Omental fat pad (tissue), 4 donors: Measurements from ENCODE around the gene PPP1R12C. TPM values are rescaled to one million over a fixed set of nuclear protein-coding genes. Genes with fewer than 3 reads are reported as not detected.

Experiments used
- ATAC-seq: fragments of 150-250 bp; one replicate; pipeline ENCODE4 v1.9.1; 2016; ENCODE audit warnings: mild to moderate bottlenecking, moderate library complexity; ENCODE audit not compliant: low FRiP score
- DNase-seq: peaks from one replicate; pipeline ENCODE4 v3.0.0-alpha.2; 2019; ENCODE audit warnings: low spot score
- total RNA-seq, 4 donors: library from RNA; depleted of rRNA; stranded (reverse); fragments of >200 nt; gene quantifications; one replicate each; pipeline ENCODE4 v1.1.0, GENCODE V29; 2016
- TF ChIP-seq, protein P1 (sequence below), 3 donors: fragments of 450-650 bp; IDR thresholded peaks; one replicate each; pipeline ENCODE4 v1.5.1; 2016 to 2017; ENCODE audit warnings: antibody characterized with exemption in 3 of 3, mild to moderate bottlenecking in 3 of 3, moderate library complexity in 2 of 3

The PPP1R12C gene
- total RNA-seq, 4 donors from 2014 or later: 59.9 to 127 (median 107) TPM

DNA sequence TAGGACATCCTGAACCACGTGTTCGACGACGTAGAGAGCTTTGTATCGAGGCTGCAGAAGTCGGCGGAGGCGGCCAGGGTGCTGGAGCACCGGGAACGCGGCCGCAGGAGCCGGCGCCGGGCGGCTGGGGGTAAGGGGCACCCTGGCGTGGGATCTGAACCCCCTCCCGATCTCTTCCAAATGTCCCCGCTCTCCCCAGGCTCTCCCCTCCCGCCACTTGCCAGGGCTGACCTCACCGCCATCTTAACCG lies 35.7 kb downstream of the PPP1R12C start:
- TF ChIP-seq, protein P1, sequence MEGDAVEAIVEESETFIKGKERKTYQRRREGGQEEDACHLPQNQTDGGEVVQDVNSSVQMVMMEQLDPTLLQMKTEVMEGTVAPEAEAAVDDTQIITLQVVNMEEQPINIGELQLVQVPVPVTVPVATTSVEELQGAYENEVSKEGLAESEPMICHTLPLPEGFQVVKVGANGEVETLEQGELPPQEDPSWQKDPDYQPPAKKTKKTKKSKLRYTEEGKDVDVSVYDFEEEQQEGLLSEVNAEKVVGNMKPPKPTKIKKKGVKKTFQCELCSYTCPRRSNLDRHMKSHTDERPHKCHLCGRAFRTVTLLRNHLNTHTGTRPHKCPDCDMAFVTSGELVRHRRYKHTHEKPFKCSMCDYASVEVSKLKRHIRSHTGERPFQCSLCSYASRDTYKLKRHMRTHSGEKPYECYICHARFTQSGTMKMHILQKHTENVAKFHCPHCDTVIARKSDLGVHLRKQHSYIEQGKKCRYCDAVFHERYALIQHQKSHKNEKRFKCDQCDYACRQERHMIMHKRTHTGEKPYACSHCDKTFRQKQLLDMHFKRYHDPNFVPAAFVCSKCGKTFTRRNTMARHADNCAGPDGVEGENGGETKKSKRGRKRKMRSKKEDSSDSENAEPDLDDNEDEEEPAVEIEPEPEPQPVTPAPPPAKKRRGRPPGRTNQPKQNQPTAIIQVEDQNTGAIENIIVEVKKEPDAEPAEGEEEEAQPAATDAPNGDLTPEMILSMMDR (IDR thresholded peaks at IDR 0.05): no peak
- ATAC-seq (no peak), DNase-seq (no peak)

DNA sequence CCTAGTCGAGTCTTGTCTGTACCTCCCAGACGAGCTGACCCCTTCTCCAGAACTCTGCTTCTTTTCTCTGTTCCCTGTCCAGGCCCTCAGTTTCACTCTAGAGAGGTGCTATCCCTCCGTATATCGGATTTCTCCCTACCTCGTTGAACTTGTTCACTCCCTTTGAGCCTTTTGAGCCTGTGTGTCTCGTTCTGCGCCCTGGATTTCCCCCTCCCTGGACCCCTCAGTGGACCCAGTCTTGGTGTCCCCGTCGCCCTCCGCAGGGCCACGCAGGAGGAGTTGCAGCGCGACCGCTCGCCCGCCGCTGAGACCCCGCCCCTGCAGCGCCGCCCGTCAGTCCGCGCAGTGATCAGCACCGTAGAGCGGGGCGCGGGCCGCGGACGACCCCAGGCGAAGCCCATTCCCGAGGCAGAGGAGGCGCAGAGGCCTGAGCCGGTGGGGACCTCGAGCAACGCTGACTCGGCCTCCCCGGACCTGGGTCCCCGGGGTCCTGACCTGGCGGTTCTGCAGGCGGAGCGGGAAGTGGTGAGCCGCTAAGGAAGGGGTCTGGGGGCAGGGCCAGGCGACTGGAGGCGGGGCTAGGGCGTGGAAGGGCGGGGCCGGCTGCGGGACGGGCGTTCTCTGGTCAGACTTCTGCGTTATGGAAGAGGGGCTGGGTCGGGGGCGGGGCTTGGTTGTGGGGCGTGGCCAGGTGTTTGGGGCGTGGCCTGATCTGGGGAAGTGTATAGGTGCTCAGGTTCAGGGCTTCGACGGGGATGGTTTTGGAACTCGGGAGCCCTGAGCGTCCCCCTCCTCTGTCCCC lies 36.3 kb downstream of the PPP1R12C start:
- TF ChIP-seq, protein P1 (IDR thresholded peaks at IDR 0.05): no peak
- DNase-seq (no peak), ATAC-seq (no peak)

DNA sequence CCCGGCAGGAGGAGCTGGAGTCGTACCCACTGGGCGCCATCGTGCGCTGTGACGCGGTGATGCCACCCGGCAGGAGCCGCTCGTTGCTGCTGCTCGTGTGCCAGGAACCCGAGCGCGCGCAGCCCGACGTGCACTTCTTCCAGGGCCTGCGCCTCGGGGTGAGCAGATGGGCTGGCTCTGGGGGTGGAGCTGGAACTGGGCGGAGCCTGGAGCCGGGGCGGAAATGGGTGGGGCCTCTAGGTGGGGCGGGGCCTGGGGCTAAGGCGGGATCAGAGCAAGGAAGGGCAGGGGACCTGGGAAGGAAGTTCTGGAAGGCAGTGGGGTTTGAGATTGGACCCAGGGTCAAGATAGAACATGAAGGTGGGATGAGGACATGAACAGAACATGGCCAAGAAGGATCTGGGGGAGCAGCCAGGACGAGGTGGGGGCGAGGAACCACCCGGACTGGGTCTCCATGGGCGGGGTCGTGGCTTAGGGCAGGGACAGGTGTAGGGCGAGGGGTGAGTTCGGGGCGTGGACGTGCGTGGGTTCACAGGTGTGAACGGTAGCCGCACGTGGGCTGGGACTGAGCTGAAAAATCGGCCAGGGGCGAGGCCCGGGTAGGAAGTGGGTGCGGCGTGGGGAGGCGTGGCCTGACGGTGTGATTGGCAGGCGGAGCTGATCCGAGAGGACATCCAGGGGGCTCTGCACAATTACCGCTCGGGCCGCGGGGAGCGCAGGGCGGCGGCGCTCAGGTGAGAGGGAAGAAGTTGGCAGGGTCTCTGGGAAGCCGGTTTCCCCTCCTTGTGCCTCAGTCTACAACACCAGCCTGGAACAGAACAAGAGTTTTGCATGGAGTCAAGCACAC lies 37.1 kb downstream of the PPP1R12C start:
- TF ChIP-seq, protein P1 (IDR thresholded peaks at IDR 0.05): no peak
- DNase-seq (no peak), ATAC-seq (peak; percentile 28)

DNA sequence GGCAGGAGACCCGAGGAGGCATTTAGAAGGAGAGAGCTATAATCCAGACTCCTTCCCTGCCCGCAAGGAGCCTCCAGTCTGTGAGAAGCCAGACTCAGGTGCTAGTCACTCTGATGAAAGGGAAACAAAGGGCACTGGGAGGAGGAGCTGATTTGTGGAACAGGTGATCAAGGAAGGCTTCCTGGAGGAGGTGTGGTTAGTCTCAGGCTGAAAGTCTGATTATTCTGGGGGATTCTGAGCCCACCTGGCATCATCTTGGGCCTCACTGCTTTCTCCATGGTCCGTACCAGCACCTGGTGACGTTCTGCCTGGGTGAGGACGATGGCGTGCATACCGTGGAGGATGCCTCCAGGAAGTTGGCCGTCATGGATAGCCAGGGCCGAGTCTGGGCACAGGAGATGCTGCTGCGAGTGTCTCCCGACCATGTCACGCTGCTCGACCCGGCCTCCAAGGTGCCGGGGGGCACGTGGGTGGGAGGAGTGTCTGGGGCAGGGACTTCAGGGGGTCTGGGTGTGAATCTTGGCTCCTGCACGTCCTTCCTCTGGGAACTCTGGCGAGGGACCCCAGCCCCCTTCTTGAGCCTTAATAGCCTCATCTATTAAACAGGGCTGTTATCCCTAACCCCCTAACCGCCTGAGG lies 37.9 kb downstream of the PPP1R12C start:
- ATAC-seq (no peak), DNase-seq (no peak)
- TF ChIP-seq, protein P1 (IDR thresholded peaks at IDR 0.05): no peak

DNA sequence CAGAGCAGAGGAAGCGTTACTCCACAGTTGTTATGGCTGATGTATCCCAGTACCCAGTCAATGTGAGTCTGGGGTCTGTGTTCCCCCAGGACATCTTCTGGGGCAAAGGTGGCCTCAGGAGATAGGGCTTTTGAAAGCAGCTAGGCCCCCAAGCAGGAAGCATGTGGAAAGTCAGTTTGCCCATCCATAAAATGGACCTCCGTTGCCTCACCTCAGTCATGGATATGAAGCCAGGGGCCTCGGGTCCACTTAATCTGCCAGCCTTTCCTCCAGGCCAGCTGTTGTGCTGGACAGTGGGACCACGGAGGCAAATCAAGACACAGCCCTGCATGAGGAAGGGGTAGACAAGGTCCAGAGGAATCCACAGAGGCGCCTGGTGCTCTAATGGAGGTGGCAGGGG lies 38.4 kb downstream of the PPP1R12C start:
- DNase-seq (no peak), ATAC-seq (no peak)
- TF ChIP-seq, protein P1 (IDR thresholded peaks at IDR 0.05): no peak

DNA sequence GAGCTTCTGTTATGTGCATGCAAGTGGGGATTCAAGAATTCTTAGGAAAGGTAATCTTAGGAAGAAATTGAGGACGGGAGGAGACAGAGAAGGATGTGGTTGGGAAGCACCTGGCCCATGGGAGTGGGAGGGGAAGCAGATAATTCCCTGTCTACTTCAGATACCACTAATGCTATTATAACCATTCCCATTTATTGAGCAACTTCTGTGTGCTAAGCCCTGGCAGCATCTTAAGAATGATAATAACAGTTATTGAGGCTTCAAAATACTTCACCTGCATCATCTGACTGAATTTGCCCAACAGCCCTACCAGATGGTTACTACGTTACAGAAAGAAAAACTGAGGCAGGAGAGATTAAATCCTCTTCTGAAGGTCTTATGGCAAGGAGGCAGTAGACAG lies 40.3 kb downstream of the PPP1R12C start:
- ATAC-seq (no peak), DNase-seq (no peak)
- TF ChIP-seq, protein P1 (IDR thresholded peaks at IDR 0.05): no peak
